ENCODE measurements around the gene HIBADH.

The HIBADH gene

GRCh38 chr7:27662490-27663205, at the start of gene HIBADH:
Gene HIBADH (minus strand): TSS chr7:27662883. CDS start chr7:27662788, 95 bp downstream.
- Histone ChIP-seq H3K4me3 (ENCODE audit: low read depth in 1 of 2, low read length in 1 of 2) (peak within 1 kb of the TSS; percentile 81 to 88), H3K36me3 (no peaks in the 10 kb centered on the region), H3K4me1 (ENCODE audit: control insufficient read depth in 1 of 2, insufficient read depth in 1 of 2, low read depth in 1 of 2, low read length in 1 of 2) (peaks cover 11 to 13% of the 10 kb centered on the region in 2 experiments), H3K27me3 (no peaks in the 10 kb centered on the region), H3K9me3 (no peaks in the 10 kb centered on the region), H3K27ac (peak within 1 kb of the TSS; percentile 79)
- TF ChIP-seq, protein P1, sequence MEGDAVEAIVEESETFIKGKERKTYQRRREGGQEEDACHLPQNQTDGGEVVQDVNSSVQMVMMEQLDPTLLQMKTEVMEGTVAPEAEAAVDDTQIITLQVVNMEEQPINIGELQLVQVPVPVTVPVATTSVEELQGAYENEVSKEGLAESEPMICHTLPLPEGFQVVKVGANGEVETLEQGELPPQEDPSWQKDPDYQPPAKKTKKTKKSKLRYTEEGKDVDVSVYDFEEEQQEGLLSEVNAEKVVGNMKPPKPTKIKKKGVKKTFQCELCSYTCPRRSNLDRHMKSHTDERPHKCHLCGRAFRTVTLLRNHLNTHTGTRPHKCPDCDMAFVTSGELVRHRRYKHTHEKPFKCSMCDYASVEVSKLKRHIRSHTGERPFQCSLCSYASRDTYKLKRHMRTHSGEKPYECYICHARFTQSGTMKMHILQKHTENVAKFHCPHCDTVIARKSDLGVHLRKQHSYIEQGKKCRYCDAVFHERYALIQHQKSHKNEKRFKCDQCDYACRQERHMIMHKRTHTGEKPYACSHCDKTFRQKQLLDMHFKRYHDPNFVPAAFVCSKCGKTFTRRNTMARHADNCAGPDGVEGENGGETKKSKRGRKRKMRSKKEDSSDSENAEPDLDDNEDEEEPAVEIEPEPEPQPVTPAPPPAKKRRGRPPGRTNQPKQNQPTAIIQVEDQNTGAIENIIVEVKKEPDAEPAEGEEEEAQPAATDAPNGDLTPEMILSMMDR (IDR thresholded peaks at IDR 0.05): peak; percentile 79

- TF ChIP-seq, protein P1 (IDR thresholded peaks at IDR 0.05): no peak
- Histone ChIP-seq H3K4me1 (ENCODE audit: control insufficient read depth in 1 of 2, insufficient read depth in 1 of 2, low read depth in 1 of 2, low read length in 1 of 2) (peaks cover 8 to 9% of the 10 kb centered on the region in 2 experiments), H3K27me3 (no peaks in the 10 kb centered on the region), H3K4me3 (ENCODE audit: low read depth in 1 of 2, low read length in 1 of 2) (no peak overlapping the region), H3K27ac (no peak overlapping the region), H3K9me3 (no peaks in the 10 kb centered on the region), H3K36me3 (no peaks in the 10 kb centered on the region)
These were observed 49.5 kb upstream of the HIBADH start for GRCh38 chr7:27712217-27712616.

- TF ChIP-seq, protein P1 (IDR thresholded peaks at IDR 0.05): no peak
- Histone ChIP-seq H3K27me3 (no peaks in the 10 kb centered on the region), H3K4me1 (ENCODE audit: control insufficient read depth in 1 of 2, insufficient read depth in 1 of 2, low read depth in 1 of 2, low read length in 1 of 2) (peaks cover 8 to 9% of the 10 kb centered on the region in 2 experiments), H3K4me3 (ENCODE audit: low read depth in 1 of 2, low read length in 1 of 2) (no peak overlapping the region), H3K9me3 (no peaks in the 10 kb centered on the region), H3K36me3 (no peaks in the 10 kb centered on the region), H3K27ac (no peak overlapping the region)
These were observed 46.7 kb upstream of the HIBADH start for GRCh38 chr7:27709137-27710075.

- TF ChIP-seq, protein P1 (IDR thresholded peaks at IDR 0.05): no peak
- no peaks in the 10 kb centered on the region for H3K36me3 ChIP-seq
These were observed 45.8 kb upstream of the HIBADH start for GRCh38 chr7:27708485-27708884.

DNA sequence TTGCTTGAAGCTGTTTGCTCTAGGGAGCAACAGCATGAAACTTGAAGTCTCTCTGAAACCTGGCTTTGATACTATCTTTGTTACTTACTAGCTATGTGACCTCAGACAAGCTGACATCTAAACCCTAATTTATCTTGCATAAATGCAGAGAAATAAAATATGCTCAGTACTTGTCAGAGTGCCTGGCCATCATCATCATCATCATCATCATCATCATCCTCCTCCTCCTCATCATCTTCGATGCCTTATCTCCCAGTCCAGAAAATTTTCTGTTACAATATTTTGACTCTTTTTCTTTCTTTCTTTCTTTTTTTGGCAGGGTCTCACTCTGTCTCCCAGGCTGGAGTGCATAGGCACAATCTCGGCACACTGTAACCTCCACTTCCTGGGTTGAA, 42.5 kb upstream of the HIBADH start:
- Histone ChIP-seq H3K4me3 (ENCODE audit: low read depth in 1 of 2, low read length in 1 of 2) (no peak overlapping the region), H3K9me3 (no peaks in the 10 kb centered on the region)
- TF ChIP-seq, protein P1 (IDR thresholded peaks at IDR 0.05): no peak

More at GRCh38 chr7:27708485-27708884, 45.8 kb upstream of the HIBADH start:
- peaks cover 3 to 5% of the 10 kb centered on the region in 2 experiments for H3K4me1 ChIP-seq (ENCODE audit: control insufficient read depth in 1 of 2, insufficient read depth in 1 of 2, low read depth in 1 of 2, low read length in 1 of 2)
- no peak overlapping the region for H3K4me3 ChIP-seq (ENCODE audit: low read depth in 1 of 2, low read length in 1 of 2)
- H3K27ac ChIP-seq: no peak overlapping the region
- no peaks in the 10 kb centered on the region for H3K27me3 ChIP-seq
- no peaks in the 10 kb centered on the region for H3K9me3 ChIP-seq

More for the DNA sequence above, 42.5 kb upstream of the HIBADH start:
- Histone ChIP-seq H3K4me1 (ENCODE audit: control insufficient read depth in 1 of 2, insufficient read depth in 1 of 2, low read depth in 1 of 2, low read length in 1 of 2) (no peaks in the 10 kb centered on the region), H3K27me3 (no peaks in the 10 kb centered on the region), H3K36me3 (no peaks in the 10 kb centered on the region), H3K27ac (no peak overlapping the region)

Data from neutrophil (primary cell).